B cell (primary cell): ENCODE data around the gene GRB10.

Source experiments
- EZH2 ChIP-seq: IDR thresholded peaks from 2 replicates; pipeline ENCODE4 v1.6.1; 2012; ENCODE audit warnings: borderline replicate concordance, low read depth, mild to moderate bottlenecking, moderate library complexity, low read length; ENCODE audit not compliant: insufficient read depth, poor library complexity, severe bottlenecking
- TF ChIP-seq, protein P1 (sequence below): fragments of 200-600 bp; IDR thresholded peaks from one replicate; pipeline ENCODE4 v1.8.0; 2022; ENCODE audit warnings: antibody characterized with exemption, mild to moderate bottlenecking

DNA sequence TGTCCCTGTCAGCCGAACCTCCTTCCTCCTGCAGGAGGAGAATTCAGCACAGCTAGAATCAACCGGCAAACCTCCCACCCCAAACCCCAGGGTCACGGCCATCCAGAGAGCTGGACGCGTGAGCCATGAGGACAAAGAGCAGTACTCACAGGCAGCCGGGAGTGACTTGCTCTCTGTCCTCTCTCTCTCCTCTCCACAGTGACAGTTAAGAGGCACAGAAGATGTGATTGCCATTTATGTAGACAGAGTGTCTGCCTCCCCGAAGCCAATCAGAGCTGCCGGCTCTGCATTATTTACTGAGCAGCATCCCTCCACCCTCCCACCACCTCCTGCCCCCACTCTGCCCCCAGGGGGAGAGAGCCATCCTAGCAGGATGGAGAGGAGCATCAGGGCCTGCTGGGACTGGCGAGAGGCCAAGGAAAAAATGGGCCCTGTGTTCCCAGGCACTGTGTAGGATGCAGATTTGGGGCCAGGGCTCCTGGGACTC is 221.8 kb downstream of the GRB10 start:
- no peak for TF ChIP-seq EZH2
- TF ChIP-seq, protein P1, sequence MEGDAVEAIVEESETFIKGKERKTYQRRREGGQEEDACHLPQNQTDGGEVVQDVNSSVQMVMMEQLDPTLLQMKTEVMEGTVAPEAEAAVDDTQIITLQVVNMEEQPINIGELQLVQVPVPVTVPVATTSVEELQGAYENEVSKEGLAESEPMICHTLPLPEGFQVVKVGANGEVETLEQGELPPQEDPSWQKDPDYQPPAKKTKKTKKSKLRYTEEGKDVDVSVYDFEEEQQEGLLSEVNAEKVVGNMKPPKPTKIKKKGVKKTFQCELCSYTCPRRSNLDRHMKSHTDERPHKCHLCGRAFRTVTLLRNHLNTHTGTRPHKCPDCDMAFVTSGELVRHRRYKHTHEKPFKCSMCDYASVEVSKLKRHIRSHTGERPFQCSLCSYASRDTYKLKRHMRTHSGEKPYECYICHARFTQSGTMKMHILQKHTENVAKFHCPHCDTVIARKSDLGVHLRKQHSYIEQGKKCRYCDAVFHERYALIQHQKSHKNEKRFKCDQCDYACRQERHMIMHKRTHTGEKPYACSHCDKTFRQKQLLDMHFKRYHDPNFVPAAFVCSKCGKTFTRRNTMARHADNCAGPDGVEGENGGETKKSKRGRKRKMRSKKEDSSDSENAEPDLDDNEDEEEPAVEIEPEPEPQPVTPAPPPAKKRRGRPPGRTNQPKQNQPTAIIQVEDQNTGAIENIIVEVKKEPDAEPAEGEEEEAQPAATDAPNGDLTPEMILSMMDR, result no peak
